GM23338 (cell line): ENCODE data around the gene EHD1. TPM values are rescaled to one million over a fixed set of nuclear protein-coding genes. Genes with fewer than 3 reads are reported as not detected.

ENCODE experiments used
- ATAC-seq: fragments of 200-7000 bp; cut with Tn5 transposase; 3 replicates; pipeline ENCODE4 v1.9.1; 2020
- DNase-seq: peaks from one replicate; pipeline ENCODE4 v3.0.0-alpha.2; 2015; ENCODE audit warnings: low spot score
- H2AFZ ChIP-seq: fragments of 200-600 bp; sonication (generic); 2 replicates; pipeline ENCODE4 v1.8.0; 2016; ENCODE audit warnings: antibody characterized with exemption, mild to moderate bottlenecking, moderate library complexity
- H3F3A ChIP-seq: fragments of 200-600 bp; sonication (generic); replicated peaks from 2 replicates; pipeline ENCODE4 v1.8.0; 2017; ENCODE audit warnings: antibody characterized with exemption, mixed run types, low read depth
- H3K27ac ChIP-seq: fragments of 200-600 bp; sonication (generic); 2 replicates; pipeline ENCODE4 v1.6.1; 2016; ENCODE audit warnings: low read depth
- H3K27me3 ChIP-seq: fragments of 200-600 bp; sonication (generic); 2 replicates; pipeline ENCODE4 v1.8.0; 2016; ENCODE audit warnings: mild to moderate bottlenecking, mixed run types, moderate library complexity; ENCODE audit not compliant: insufficient read depth
- H3K36me3 ChIP-seq: fragments of 200-600 bp; sonication (generic); 2 replicates; pipeline ENCODE4 v1.8.0; 2016; ENCODE audit warnings: mild to moderate bottlenecking; ENCODE audit not compliant: insufficient read depth
- H3K4me1 ChIP-seq: fragments of 200-600 bp; sonication (generic); 2 replicates; pipeline ENCODE4 v1.8.0; 2016; ENCODE audit warnings: mild to moderate bottlenecking, moderate library complexity; ENCODE audit not compliant: insufficient read depth
- H3K4me2 ChIP-seq: fragments of 200-600 bp; sonication (generic); 2 replicates; pipeline ENCODE4 v1.7.1; 2017; ENCODE audit warnings: mixed run types
- H3K4me3 ChIP-seq: fragments of 200-600 bp; sonication (generic); 2 replicates; pipeline ENCODE4 v1.6.1; 2016; ENCODE audit warnings: mixed run types
- H3K79me2 ChIP-seq: fragments of 200-600 bp; sonication (generic); replicated peaks from 2 replicates; pipeline ENCODE4 v1.8.0; 2017; ENCODE audit warnings: mild to moderate bottlenecking; ENCODE audit not compliant: insufficient read depth
- H3K9me2 ChIP-seq: fragments of 200-600 bp; sonication (generic); 2 replicates; pipeline ENCODE4 v1.8.0; 2017; ENCODE audit not compliant: insufficient read depth
- H4K20me1 ChIP-seq: fragments of 200-600 bp; sonication (generic); replicated peaks from 2 replicates; pipeline ENCODE4 v1.8.0; 2017; ENCODE audit warnings: mild to moderate bottlenecking; ENCODE audit not compliant: insufficient read depth
- H3K27ac Mint-ChIP-seq: 2 replicates; pipeline ENCODE4 v1.8.0; 2020; ENCODE audit warnings: inconsistent platforms, mild to moderate bottlenecking, moderate library complexity, mixed read lengths
- H3K27me3 Mint-ChIP-seq: 3 replicates; pipeline ENCODE4 v1.8.0; 2022; ENCODE audit warnings: low read depth, mild to moderate bottlenecking, moderate library complexity, mixed read lengths, inconsistent platforms; ENCODE audit not compliant: insufficient read depth, poor library complexity
- H3K36me3 Mint-ChIP-seq: 3 replicates; pipeline ENCODE4 v1.8.0; 2021; ENCODE audit warnings: low read depth, mild to moderate bottlenecking, inconsistent platforms, moderate library complexity, mixed read lengths
- H3K4me1 Mint-ChIP-seq: 3 replicates; pipeline ENCODE4 v1.8.0; 2020; ENCODE audit warnings: mild to moderate bottlenecking, inconsistent platforms, mixed read lengths
- H3K4me3 Mint-ChIP-seq: 3 replicates; pipeline ENCODE4 v1.8.0; 2021; ENCODE audit warnings: moderate library complexity, mild to moderate bottlenecking, inconsistent platforms, mixed read lengths
- H3K9me3 Mint-ChIP-seq: 3 replicates; pipeline ENCODE4 v1.8.0; 2020; ENCODE audit warnings: moderate library complexity, mild to moderate bottlenecking, inconsistent platforms, mixed read lengths
- CREB1 ChIP-seq: fragments of 250-450 bp; sonication (Bioruptor Pico); IDR thresholded peaks from 2 replicates; pipeline ENCODE4 v1.5.0; 2020; ENCODE audit warnings: low read depth, mild to moderate bottlenecking, moderate library complexity
- ETS1 ChIP-seq: IDR thresholded peaks from 2 replicates; pipeline ENCODE4 v1.6.1; 2016; ENCODE audit warnings: antibody characterized with exemption
- EZH2 ChIP-seq: fragments of 200-600 bp; sonication (generic); IDR thresholded peaks from one replicate; pipeline ENCODE4 v1.8.0; 2017; ENCODE audit warnings: antibody characterized with exemption, mild to moderate bottlenecking, low read depth; ENCODE audit not compliant: unreplicated experiment
- EZH2phosphoT487 ChIP-seq: fragments of 200-600 bp; sonication (generic); IDR thresholded peaks from one replicate; pipeline ENCODE4 v1.8.1; 2018; ENCODE audit warnings: antibody characterized with exemption; ENCODE audit not compliant: unreplicated experiment
- JUNB ChIP-seq: IDR thresholded peaks from one replicate; pipeline ENCODE4 v1.6.1; 2016; ENCODE audit warnings: antibody characterized with exemption; ENCODE audit not compliant: unreplicated experiment
- NANOG ChIP-seq: IDR thresholded peaks from 2 replicates; pipeline ENCODE4 v1.6.1; 2016; ENCODE audit warnings: antibody characterized with exemption, borderline replicate concordance
- POLR2AphosphoS5 ChIP-seq: IDR thresholded peaks from 2 replicates; pipeline ENCODE4 v1.6.1; 2016; ENCODE audit warnings: antibody characterized with exemption, low read depth
- STAT1 ChIP-seq: IDR thresholded peaks from one replicate; pipeline ENCODE4 v1.6.1; 2016; ENCODE audit warnings: antibody characterized with exemption; ENCODE audit not compliant: unreplicated experiment
- ZNF114 ChIP-seq: fragments of 250-450 bp; sonication (Bioruptor Pico); IDR thresholded peaks from 2 replicates; pipeline ENCODE4 v1.5.0; 2020; ENCODE audit warnings: mild to moderate bottlenecking, moderate library complexity
- ZNF331 ChIP-seq: fragments of 250-450 bp; sonication (Bioruptor Pico); IDR thresholded peaks from 2 replicates; pipeline ENCODE4 v1.5.0; 2020; ENCODE audit warnings: low read depth, mild to moderate bottlenecking, moderate library complexity
- polyA plus RNA-seq: library from polyadenylated mRNA; unstranded; fragments of >200 nt; fragmentation: Nextera tagmentation; extraction: Ambion mirVana; gene quantifications from 2 replicates; pipeline ENCODE4 v1.2.1, GENCODE V29; 2016
- total RNA-seq: library from RNA; depleted of rRNA; stranded (reverse); fragments of >200 nt; shearing (Covaris generic); gene quantifications from 2 replicates; pipeline ENCODE4 v1.2.3, GENCODE V29; 2014
- TF ChIP-seq, protein P1 (sequence below): fragments of 250-450 bp; sonication (Bioruptor Pico); IDR thresholded peaks from 2 replicates; pipeline ENCODE4 v1.5.0; 2020; ENCODE audit warnings: mild to moderate bottlenecking, moderate library complexity
- TF ChIP-seq, protein P2 (sequence below), 2 experiments: fragments of 200-600 bp in 1 of 2; sonication (generic) in 1 of 2; conservative IDR thresholded peaks; 2 replicates each; pipeline versions ENCODE4 v1.5.1 to v1.6.1; 2016 to 2017; ENCODE audit warnings: antibody characterized with exemption in 2 of 2, low read depth in 2 of 2, mild to moderate bottlenecking in 2 of 2, moderate library complexity in 1 of 2
- TF ChIP-seq, protein P3 (sequence below): IDR thresholded peaks from one replicate; pipeline ENCODE4 v1.6.1; 2018; ENCODE audit warnings: antibody characterized with exemption; ENCODE audit not compliant: unreplicated experiment

The EHD1 gene
- total and polyA plus RNA-seq, 2 experiments from 2014 or later: 16.7 to 69.7 TPM

GRCh38 chr11:64834031-64834722 is 44.2 kb downstream of the EHD1 start:
- TF ChIP-seq EZH2phosphoT487: no peak
- TF ChIP-seq, protein P1, sequence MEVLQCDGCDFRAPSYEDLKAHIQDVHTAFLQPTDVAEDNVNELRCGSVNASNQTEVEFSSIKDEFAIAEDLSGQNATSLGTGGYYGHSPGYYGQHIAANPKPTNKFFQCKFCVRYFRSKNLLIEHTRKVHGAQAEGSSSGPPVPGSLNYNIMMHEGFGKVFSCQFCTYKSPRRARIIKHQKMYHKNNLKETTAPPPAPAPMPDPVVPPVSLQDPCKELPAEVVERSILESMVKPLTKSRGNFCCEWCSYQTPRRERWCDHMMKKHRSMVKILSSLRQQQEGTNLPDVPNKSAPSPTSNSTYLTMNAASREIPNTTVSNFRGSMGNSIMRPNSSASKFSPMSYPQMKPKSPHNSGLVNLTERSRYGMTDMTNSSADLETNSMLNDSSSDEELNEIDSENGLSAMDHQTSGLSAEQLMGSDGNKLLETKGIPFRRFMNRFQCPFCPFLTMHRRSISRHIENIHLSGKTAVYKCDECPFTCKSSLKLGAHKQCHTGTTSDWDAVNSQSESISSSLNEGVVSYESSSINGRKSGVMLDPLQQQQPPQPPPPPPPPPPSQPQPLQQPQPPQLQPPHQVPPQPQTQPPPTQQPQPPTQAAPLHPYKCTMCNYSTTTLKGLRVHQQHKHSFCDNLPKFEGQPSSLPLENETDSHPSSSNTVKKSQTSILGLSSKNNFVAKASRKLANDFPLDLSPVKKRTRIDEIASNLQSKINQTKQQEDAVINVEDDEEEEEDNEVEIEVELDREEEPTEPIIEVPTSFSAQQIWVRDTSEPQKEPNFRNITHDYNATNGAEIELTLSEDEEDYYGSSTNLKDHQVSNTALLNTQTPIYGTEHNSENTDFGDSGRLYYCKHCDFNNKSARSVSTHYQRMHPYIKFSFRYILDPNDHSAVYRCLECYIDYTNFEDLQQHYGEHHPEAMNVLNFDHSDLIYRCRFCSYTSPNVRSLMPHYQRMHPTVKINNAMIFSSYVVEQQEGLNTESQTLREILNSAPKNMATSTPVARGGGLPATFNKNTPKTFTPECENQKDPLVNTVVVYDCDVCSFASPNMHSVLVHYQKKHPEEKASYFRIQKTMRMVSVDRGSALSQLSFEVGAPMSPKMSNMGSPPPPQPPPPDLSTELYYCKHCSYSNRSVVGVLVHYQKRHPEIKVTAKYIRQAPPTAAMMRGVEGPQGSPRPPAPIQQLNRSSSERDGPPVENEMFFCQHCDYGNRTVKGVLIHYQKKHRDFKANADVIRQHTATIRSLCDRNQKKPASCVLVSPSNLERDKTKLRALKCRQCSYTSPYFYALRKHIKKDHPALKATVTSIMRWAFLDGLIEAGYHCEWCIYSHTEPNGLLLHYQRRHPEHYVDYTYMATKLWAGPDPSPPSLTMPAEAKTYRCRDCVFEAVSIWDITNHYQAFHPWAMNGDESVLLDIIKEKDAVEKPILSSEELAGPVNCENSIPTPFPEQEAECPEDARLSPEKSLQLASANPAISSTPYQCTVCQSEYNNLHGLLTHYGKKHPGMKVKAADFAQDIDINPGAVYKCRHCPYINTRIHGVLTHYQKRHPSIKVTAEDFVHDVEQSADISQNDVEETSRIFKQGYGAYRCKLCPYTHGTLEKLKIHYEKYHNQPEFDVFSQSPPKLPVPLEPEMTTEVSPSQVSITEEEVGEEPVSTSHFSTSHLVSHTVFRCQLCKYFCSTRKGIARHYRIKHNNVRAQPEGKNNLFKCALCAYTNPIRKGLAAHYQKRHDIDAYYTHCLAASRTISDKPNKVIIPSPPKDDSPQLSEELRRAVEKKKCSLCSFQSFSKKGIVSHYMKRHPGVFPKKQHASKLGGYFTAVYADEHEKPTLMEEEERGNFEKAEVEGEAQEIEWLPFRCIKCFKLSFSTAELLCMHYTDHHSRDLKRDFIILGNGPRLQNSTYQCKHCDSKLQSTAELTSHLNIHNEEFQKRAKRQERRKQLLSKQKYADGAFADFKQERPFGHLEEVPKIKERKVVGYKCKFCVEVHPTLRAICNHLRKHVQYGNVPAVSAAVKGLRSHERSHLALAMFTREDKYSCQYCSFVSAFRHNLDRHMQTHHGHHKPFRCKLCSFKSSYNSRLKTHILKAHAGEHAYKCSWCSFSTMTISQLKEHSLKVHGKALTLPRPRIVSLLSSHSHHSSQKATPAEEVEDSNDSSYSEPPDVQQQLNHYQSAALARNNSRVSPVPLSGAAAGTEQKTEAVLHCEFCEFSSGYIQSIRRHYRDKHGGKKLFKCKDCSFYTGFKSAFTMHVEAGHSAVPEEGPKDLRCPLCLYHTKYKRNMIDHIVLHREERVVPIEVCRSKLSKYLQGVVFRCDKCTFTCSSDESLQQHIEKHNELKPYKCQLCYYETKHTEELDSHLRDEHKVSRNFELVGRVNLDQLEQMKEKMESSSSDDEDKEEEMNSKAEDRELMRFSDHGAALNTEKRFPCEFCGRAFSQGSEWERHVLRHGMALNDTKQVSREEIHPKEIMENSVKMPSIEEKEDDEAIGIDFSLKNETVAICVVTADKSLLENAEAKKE (CRISPR knock-in tag): no peak
- TF ChIP-seq JUNB: no peak
- TF ChIP-seq, protein P2, sequence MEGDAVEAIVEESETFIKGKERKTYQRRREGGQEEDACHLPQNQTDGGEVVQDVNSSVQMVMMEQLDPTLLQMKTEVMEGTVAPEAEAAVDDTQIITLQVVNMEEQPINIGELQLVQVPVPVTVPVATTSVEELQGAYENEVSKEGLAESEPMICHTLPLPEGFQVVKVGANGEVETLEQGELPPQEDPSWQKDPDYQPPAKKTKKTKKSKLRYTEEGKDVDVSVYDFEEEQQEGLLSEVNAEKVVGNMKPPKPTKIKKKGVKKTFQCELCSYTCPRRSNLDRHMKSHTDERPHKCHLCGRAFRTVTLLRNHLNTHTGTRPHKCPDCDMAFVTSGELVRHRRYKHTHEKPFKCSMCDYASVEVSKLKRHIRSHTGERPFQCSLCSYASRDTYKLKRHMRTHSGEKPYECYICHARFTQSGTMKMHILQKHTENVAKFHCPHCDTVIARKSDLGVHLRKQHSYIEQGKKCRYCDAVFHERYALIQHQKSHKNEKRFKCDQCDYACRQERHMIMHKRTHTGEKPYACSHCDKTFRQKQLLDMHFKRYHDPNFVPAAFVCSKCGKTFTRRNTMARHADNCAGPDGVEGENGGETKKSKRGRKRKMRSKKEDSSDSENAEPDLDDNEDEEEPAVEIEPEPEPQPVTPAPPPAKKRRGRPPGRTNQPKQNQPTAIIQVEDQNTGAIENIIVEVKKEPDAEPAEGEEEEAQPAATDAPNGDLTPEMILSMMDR (conservative IDR thresholded peaks at IDR 0.05; ENCODE audit: low read depth in 2 of 2): no peak
- TF ChIP-seq EZH2: no peak
- TF ChIP-seq STAT1: no peak
- TF ChIP-seq ZNF114 (CRISPR knock-in tag): no peak
- TF ChIP-seq POLR2AphosphoS5: no peak
- no peak for TF ChIP-seq CREB1 (CRISPR knock-in tag)
- TF ChIP-seq, protein P3, sequence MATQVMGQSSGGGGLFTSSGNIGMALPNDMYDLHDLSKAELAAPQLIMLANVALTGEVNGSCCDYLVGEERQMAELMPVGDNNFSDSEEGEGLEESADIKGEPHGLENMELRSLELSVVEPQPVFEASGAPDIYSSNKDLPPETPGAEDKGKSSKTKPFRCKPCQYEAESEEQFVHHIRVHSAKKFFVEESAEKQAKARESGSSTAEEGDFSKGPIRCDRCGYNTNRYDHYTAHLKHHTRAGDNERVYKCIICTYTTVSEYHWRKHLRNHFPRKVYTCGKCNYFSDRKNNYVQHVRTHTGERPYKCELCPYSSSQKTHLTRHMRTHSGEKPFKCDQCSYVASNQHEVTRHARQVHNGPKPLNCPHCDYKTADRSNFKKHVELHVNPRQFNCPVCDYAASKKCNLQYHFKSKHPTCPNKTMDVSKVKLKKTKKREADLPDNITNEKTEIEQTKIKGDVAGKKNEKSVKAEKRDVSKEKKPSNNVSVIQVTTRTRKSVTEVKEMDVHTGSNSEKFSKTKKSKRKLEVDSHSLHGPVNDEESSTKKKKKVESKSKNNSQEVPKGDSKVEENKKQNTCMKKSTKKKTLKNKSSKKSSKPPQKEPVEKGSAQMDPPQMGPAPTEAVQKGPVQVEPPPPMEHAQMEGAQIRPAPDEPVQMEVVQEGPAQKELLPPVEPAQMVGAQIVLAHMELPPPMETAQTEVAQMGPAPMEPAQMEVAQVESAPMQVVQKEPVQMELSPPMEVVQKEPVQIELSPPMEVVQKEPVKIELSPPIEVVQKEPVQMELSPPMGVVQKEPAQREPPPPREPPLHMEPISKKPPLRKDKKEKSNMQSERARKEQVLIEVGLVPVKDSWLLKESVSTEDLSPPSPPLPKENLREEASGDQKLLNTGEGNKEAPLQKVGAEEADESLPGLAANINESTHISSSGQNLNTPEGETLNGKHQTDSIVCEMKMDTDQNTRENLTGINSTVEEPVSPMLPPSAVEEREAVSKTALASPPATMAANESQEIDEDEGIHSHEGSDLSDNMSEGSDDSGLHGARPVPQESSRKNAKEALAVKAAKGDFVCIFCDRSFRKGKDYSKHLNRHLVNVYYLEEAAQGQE: no peak
- no peak for TF ChIP-seq ETS1
- TF ChIP-seq NANOG: no peak
- TF ChIP-seq ZNF331: no peak
- H3K4me1 ChIP-seq: no peaks in the 10 kb centered on the region
- no peak overlapping the region for H2AFZ ChIP-seq

More at GRCh38 chr11:64834031-64834722, 44.2 kb downstream of the EHD1 start:
- peaks cover 4% of the 10 kb centered on the region; the same call in 2 of the 3 replicates for H3K36me3 Mint-ChIP-seq
- Histone ChIP-seq H4K20me1 (no peaks in the 10 kb centered on the region), H3K4me2 (no peak overlapping the region), H3K4me3 (no peak overlapping the region), H3K36me3 (no peaks in the 10 kb centered on the region), H3K27me3 (no peaks in the 10 kb centered on the region), H3K27ac (no peak overlapping the region), H3K79me2 (no peaks in the 10 kb centered on the region), H3F3A (no peaks in the 10 kb centered on the region), H3K9me2 (no peaks in the 10 kb centered on the region)
- H3K27me3 Mint-ChIP-seq: peaks cover 2% of the 10 kb centered on the region
- H3K27ac Mint-ChIP-seq: no peak overlapping the region
- peak; percentile 27; the same call in 1 of the 3 replicates for ATAC-seq
- H3K4me3 Mint-ChIP-seq: no peak overlapping the region
- H3K9me3 Mint-ChIP-seq: no peaks in the 10 kb centered on the region
- DNase-seq: no peak
- H3K4me1 Mint-ChIP-seq: no peaks in the 10 kb centered on the region
